HG02798 (cell line): Measurements from ENCODE around the gene GRHPR.
A peak's percentile ranks its signal among the peaks of the same experiment; 100 is the strongest.

ENCODE experiments used
- ATAC-seq: cut with Tn5 transposase; IDR thresholded peaks from one replicate; pipeline ENCODE4 v1.9.1; 2021; ENCODE audit warnings: mild to moderate bottlenecking; ENCODE audit not compliant: unreplicated experiment, poor library complexity

GRHPR gene

DNA sequence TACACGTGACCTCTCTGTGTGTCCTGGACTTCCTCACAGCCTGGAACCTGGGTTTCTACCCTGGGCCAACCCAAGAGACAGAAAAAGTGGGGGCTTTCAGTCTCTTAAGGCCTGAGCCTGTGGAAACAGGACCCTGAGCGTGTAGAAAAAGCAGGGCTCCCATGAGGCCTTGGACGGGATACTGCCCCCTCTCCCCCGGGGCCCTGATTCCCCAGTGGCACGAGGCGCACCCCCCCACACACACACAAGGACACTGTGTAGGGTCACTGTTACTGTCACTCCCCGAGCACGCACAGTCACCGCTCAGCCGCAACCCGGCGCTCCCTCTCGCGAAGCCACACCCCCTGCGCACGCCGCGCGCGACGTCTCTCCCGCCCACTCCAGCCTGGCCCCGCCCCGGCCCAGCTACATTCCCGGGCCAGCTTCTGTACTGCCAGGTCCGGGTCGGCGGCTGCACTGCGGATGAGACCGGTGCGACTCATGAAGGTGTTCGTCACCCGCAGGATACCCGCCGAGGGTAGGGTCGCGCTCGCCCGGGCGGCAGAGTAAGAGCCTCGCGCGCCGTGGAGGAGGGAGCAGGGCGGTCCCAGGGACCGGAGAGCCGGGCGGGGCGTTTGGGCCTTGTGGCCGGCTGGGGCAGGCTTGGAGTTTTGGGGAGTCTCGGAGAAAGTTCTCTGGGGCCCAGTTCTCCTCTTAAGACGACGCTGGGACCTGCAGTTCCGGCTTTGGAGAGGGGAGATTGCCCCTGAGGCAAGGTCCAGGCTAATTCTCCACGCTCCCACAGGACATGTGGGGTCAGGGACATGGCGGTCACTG, at the start of gene GRHPR:
GRHPR (plus strand) TSS at position 408 of the 816 bp plus-strand sequence; CDS start at position 463, 55 bp downstream.
- ATAC-seq: peak; percentile 95

DNA sequence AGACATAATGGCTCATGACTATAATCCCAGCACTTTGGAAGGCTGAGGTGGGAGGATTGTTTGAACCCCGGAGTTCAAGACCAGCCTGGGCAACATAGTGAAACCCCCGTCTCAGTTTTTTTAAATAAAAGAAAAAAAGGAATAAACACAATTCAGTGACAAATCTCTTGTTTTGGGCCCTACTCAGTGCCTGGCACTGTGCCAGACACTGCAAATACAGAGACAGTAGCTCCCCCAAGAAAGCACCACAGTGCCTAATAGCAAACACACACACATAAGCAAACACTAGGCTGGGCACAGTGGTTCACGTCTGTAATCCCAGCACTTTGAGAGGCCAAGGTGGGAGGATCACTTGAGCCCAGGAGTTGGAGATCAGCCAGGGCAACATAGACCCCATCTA, 49.7 kb upstream of the GRHPR start:
- no peak for ATAC-seq

DNA sequence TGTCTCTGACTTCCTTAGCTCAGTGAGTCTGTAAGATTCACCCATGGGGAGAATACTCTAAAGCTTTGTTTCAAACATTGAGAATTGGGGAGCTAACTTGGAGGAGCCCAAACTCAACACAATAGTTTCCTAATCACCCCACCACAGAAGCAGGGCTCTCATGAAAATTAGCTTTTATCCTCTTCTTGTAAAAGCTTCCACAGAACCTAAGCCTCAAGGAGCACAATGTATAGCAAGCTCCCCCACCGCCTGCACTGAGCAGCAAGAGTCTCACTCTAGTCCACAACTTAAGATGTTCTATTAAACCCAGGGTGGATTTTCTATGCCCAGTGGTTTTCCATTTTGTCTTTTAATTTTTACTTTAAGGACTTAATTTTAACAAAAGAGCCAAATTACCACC, 48.9 kb upstream of the GRHPR start:
- no peak for ATAC-seq

DNA sequence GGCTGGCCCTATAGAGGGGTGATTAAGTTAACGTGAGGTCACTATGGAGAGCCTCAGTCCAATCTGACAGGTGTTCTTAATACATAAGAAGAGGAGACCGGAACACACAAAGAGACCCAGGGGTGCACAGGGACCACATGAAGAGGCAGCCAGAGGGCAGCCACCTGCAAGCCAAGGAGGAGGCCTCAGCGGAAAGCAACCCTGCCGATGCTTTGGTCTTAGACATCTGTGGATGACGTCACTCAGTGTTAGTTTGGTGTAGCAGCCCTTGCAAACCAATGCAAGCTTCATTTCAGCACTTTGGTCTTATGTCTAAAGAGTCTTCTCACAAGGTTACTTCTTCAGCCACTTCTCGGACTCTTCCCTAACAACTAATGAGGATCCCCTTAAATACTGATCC, 47.6 kb upstream of the GRHPR start:
- peak; percentile 46 for ATAC-seq

DNA sequence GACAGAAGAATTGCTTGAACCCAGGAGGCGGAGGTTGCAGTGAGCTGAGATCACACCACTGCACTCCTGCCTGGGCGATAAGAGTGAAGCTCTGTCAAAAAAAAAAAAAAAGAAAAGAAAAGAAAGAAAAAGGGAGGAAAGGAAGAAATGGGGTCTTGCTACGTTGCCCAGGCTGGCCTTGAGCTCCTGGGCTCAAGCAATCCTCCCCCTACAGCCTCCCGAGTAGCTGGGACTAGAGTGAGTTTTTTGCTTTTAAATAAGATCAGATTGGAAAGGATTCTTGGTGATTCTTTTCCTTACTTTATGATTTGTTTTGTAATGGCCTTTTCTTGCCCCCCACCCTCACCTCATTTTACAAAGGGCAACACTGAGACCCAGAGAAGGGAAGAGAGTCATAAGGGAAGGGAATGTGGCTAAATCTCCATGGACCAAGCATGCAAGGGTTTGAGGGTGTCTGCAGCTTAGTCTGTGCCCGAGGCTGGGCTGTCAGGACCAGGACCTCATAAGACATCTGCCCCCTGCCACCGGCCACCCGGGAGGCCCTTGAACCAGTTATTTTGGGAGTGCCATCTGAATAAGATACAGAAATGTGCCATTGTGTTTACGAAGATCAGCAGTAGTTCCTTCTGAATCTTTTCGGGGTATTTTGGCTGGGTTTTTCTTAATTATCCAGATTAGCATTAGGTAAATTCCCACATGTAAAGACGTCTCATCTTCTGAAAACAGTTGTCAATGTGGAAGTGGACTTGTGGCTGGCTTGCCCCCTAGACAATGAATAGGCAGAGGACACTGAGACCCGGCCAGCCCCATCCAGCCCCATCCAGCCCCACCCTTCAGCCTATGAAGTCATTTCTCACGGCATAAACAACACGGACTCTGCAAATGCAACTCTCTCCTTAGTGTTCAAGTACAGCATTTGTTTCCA, 44.5 kb upstream of the GRHPR start:
- peak; percentile 29 for ATAC-seq

DNA sequence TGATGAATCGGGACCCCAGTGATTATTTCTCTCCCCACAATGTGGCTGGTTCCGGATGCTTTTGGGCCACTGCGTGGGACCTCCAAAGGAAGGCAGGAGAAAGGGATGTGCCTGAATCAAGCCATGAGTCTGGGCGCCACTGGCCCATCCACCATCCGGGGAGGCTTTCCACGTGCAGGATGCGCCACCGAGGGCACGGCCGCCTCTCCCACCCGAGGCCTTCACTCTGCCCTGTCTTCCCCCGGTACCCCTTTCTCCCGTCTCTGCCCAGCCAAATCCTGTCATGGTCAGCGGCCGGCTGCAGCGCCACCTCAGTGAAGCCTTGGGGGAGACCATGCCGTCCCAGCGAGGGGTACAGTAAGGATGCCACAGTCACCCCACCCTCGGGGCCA, 43.9 kb upstream of the GRHPR start:
- ATAC-seq: no peak

DNA sequence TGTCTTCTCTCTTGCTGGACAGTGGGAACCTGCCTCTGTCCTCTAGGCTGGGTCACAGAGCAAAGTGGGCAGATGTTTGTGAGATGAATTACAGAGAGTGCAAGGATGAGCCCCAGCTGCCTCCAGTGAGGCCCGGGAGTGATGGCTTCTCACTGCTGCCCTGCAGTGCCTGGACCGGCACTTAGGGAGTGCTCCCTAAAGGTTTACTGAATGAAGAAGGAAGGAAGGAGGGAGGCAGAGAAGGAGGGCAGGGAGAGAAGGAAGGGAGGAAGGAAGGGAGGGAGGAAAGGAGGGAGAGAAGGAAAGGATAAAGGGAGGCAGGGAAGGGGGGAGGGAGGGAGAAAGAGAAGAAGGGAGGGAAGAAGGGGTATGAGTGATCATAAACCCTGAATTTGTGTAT, 42.7 kb upstream of the GRHPR start:
- no peak for ATAC-seq

DNA sequence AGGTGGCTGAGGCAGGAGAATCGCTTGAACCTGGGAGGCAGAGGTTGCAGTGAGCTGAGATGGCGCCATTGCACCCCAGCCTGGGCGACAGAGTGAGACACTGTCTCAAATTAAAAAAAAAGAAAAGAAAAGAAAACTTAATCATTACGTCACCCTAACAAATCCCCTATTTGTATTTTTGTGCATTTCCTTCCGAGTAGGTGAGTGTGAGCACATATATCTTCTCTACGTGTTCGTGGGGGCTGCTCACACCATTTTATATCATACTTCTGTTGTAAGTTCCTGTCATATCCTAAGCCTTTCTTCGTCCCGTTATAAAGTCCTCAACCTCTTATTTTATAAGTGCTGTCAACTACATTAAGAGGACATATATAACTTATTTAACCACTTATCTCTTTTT, 41.9 kb upstream of the GRHPR start:
- ATAC-seq: no peak

DNA sequence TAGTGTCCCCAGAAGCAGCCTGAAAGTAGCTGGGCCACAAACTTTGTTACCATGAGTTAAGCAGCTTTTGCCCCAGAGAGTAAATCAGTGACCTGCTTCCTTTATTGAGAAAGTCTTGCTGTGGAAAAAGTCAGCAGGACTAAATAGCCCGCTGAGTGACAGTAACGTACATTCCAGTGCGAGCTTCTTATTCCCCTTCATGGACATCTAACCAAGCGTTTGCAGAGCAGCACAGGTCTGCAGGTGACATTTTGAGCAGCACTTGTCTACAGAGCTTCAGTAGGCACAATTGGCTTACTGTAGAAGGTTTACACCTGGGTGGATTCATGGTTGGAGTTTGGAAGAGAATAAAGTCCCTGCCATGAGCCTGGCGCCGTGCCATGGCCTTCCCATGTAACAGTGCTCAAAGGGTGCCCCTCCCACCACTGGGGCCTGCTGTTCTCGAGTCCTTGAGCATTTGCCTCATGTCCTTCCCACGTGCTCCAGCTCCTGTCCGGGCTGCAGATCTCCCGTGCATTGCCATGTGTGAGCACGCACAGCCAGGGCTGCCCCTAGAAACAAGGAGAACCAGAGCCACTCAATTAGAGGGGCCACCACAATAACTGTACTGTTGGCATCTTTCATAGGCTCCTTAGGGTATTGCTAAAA, 41.3 kb upstream of the GRHPR start:
- no peak for ATAC-seq

DNA sequence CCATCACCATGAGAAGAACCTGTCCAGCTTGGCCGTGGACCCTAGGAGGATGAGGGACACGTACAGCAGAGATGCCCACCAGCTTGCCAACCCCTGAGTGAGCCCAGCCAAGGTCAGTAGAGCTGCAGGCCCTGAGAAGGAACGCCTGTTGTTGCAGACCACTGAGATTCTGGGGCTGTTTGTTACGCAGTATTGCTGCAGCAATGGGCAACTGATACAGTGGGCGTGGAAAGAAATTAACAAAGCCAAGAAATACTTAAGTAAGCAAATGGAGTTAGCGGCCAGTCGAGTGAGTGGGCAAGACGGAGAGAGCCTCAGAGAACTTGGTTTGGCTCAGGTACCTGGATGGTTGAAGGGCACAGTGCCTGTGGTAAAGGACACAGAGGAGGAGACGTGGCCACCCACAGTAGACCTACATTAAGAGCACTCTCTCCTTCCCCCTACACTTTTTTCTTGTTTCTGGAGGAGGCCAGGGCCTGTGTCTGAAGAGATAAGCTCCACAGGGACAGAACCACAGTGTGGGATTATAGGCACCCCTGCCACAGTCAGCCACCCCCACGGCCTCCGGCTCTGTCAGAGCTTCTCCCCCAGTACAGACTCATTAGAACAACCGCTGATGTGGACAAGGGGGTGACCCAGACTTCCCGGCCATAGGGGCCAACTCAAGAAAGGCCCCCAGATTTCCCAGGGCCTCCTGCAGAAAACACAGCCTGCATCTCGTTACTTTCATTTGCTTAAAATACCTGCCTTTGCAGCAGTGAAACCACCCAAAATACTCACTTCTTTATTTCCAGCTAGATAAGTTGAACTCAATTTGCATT, 40.1 kb upstream of the GRHPR start:
- ATAC-seq: peak; percentile 37

DNA sequence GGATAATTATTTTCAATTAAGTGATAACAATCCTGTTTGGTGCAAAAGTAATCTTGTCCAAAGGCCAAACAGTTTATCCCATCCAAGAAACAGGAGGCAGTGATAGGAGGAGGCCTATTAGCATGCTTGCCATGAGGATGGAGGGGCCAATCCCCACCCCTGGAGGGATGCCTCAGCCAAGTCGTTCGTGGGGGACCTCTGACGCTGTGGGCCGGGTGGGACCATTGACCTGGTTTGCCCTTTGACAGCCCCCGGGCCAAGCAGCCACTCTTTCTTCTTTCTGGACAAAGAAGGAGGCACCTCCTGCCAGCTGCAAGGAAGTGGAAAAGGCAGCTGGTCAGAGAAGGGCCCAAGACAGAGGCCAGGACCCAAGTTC, 39.5 kb upstream of the GRHPR start:
- no peak for ATAC-seq

DNA sequence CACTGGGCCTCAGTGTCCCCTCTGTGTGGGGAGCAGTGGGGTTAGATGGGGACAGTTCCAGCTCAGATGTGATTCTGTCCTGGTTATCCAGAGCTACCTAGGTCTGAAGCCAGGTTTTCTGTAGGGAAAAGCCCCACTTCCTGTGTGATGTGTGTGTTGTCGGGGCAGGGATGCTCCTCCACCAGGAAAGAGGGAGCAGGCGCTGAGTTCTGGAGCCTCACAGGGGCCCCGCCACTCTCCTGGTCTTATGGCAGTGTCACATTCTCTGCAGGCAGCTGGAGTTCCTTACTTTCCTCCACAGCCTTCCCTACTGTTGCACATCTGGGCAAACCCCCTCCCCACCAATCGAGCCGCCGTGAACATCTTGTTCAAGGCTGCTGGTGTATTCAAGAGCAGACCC, 39.1 kb upstream of the GRHPR start:
- no peak for ATAC-seq

DNA sequence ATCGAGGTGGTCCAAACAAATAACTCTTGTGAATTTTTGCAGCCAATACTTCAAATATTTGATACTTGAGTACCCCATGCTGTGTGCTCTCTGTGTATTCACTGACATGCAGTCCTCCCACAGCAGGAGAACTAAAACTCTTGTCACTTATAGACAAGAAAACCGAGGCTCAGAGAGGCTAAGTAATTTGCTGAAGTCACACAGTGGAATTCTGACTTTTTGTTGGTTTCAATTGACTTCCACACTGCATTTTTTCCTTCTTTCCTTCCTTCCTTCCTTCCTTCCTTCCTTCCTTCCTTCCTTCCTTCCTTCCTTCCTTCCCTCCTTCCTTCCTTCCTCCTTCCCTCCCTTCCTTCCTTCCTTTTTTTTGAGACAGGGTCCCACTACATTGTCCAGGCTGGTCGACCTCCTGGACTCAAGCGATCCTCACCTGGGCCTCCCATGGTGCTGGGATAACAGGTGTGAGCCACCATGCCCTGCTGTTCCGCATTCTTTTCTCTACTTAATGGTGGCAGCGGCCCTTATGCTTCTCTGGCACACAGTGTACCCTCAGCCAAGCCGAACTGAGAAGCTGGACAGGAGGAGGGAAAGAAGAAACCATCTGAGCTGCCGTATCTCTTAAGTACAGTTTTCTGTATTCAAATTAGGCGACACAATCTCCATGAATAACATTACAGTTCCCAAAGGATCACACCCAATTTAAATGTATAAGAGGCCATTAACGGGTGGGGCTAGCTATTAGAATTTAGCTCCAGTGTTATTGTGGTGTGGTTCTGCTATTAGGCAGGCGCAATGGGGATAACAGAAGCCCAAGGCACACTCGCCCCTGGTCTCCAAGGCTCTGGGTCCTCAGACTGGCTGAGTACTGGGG, 38.4 kb upstream of the GRHPR start:
- ATAC-seq: no peak

DNA sequence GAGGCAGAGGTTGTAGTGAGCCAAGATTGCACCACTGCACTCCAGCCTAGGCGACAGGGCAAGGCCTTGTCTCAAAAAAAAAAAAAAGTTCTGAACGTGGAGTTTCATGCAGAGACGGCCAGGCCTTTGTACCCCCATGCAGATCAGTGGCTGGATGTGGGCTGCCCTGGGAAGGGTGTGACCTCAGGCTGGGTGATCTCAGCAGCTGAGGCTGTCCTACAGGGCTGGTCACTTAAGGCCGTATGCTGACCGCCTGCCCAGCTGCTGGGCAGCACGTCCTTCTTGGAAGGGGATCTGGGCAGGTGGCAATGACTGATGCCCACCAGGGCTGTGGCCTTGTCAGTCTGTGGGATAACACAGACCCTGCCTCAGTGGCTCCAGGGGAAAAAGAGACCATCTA, 37.2 kb upstream of the GRHPR start:
- no peak for ATAC-seq

DNA sequence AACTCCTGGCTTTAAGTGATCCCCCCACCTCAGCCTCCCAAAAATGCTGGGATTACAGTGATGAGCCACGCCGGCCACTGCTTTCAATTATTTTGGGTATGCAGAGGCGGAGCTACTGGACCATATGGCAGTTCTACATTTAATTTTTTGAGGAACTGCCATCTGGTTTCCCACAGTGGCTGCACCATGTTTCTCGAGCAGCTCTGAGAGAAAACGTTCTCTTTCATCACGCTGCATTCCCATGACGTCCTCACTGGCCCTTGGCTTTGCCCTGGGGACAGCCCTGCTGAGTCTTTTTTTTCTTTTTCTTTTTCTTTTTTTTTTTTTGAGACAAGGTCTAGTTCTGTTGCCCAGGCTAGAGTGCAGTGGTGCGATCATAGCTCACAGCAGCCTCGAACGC, 35.5 kb upstream of the GRHPR start:
- ATAC-seq: no peak

DNA sequence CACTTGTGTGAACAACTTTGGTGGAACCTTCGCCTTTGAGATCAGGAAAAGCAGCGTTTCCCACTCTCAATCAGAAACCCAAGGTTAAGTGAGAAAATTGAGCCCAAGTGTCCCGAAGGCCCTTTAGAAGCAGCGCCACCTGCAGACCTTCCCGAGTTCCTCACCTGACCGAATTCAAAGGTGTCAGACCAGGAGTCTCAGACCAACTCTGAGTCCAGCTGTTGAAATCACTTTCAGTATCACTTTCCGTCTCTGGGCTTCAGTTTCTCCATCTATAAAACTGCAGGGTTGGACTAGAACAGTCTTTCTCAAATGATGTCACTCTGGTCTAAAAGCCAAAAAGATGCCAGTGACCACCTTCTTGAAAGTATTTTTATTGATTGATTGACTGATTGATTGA, 31.7 kb upstream of the GRHPR start:
- peak; percentile 93 for ATAC-seq

DNA sequence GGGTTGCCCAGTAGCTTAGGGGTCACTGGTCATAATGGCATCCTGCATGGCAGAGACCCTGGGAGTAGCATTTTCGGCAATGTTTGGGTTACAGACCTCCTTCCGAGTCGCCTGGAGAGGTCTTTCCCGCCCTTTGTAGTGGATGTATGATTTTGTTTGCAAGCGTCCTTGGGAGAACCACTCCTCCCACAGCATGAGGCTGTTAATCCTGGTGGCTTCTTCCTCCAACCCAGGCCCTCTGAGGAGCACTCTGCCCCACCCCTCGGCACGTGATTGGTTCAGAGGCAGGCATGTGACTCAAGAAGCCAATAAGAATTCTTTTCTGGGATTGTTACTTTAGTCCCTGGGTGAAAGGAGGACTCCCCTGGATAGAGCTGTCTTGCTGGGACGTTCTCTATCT, 30.2 kb upstream of the GRHPR start:
- no peak for ATAC-seq

DNA sequence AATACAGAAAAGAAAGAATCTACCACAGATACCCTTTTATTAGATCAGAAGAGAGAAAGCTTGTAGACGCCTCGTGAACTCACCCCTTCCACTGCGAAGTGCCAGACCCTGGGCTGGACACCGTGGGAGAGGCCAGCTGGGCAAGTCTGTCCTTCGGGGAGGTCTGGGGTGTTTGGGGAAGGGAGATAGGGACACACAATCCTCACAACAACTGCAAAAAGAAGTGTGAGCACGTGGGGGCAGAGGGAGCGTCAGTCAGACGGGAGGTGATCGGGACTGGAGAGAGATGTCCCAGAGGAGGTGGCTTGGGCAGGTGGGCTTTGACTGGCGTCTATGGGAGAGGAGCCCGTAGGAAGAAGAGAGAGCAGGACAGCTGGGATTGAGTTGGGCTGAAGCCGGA, 27.3 kb upstream of the GRHPR start:
- ATAC-seq: no peak

DNA sequence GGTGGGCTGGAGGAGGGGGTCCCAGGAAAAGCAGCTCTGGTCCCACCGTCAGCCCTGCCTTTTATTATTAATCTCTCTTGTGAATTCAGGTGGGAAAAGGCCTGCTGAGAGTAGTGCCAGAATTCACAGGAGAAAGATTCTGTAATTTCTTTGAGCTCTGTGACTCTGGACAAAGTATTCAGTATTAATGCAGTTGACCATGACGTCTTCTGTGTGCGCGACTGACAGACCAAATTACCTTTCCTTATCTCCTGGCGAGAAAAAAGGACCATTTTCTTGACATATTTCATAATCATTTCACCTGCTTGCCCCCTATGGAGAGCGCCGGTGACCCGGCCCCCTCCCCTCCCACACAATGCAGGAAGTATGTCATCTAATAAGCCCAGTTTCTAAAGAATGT, 26.8 kb upstream of the GRHPR start:
- ATAC-seq: no peak
